K562 (cell line): ENCODE measurements around the gene ZNF48. TPM values are rescaled to one million over a fixed set of nuclear protein-coding genes. Genes with fewer than 3 reads are reported as not detected.
A peak's percentile ranks its signal among the peaks of the same experiment; 100 is the strongest.

Source experiments
- BRF1 ChIP-seq: IDR thresholded peaks from 3 replicates; pipeline ENCODE4 v1.6.1; 2011; ENCODE audit warnings: borderline replicate concordance, mild to moderate bottlenecking; ENCODE audit not compliant: insufficient read length; ENCODE audit errors: extremely low read depth
- ELF1 ChIP-seq: fragments of 200-800 bp; sonication (Bioruptor generic); IDR thresholded peaks from 2 replicates; pipeline ENCODE4 v1.6.1; 2016; ENCODE audit warnings: missing genetic modification characterization, missing compliant biosample characterization
- ELF2 ChIP-seq: fragments of 250-450 bp; sonication (Bioruptor Pico); IDR thresholded peaks from 2 replicates; pipeline ENCODE4 v1.5.0; 2021; ENCODE audit warnings: mild to moderate bottlenecking
- ELF4 ChIP-seq: fragments of 450-650 bp; formaldehyde crosslinking; IDR thresholded peaks from 2 replicates; pipeline ENCODE4 v1.4.0; 2022; ENCODE audit warnings: missing genetic modification characterization
- ETV1 ChIP-seq: fragments of 450-650 bp; conservative IDR thresholded peaks from 2 replicates; pipeline ENCODE4 v1.6.1; 2016; ENCODE audit warnings: missing genetic modification characterization, control low read depth, low read depth, missing compliant biosample characterization
- ETV5 ChIP-seq: sonication (generic); formaldehyde crosslinking; IDR thresholded peaks from 2 replicates; pipeline ENCODE4 v1.4.0; 2020; ENCODE audit warnings: low read depth, mild to moderate bottlenecking, missing genetic modification reagents
- EZH2 ChIP-seq: IDR thresholded peaks from 2 replicates; pipeline ENCODE4 v1.6.1; 2012; ENCODE audit warnings: low read depth, mild to moderate bottlenecking, inconsistent platforms, low read length, borderline replicate concordance
- MCM3 ChIP-seq: fragments of 450-650 bp; IDR thresholded peaks from 2 replicates; pipeline ENCODE4 v1.6.1; 2016
- RBFOX2 ChIP-seq: fragments of 200-400 bp; formaldehyde crosslinking; IDR thresholded peaks from 2 replicates; pipeline ENCODE4 v1.6.1; 2017; ENCODE audit warnings: low read depth, mild to moderate bottlenecking, low read length, moderate library complexity
- STAG1 ChIP-seq: sonication (generic); formaldehyde crosslinking; IDR thresholded peaks from 2 replicates; pipeline ENCODE4 v1.5.0; 2020; ENCODE audit warnings: missing genetic modification reagents, borderline replicate concordance
- U2AF1 ChIP-seq: fragments of 200-400 bp; formaldehyde crosslinking; optimal IDR thresholded peaks from 2 replicates; pipeline ENCODE3; 2017; ENCODE audit warnings: mild to moderate bottlenecking, low read depth, low read length, moderate library complexity
- XRCC5 ChIP-seq: fragments of 200-400 bp; formaldehyde crosslinking; IDR thresholded peaks from 2 replicates; pipeline ENCODE4 v1.6.1; 2017; ENCODE audit warnings: low read depth, mild to moderate bottlenecking, low read length
- ZNF282 ChIP-seq: sonication (generic); formaldehyde crosslinking; IDR thresholded peaks from 2 replicates; pipeline ENCODE4 v1.8.1; 2023; ENCODE audit warnings: missing genetic modification reagents
- polyA plus RNA-seq, 8 experiments: library from polyadenylated mRNA; depleted of rRNA in 4 of 8; stranded (reverse) in 5 of 8; unstranded in 3 of 8; fragments of >200 nt; fragmentation: Nextera tagmentation in 2 of 8; fragmentation: Illumina TruSeq in 1 of 8; extraction: Ambion mirVana in 2 of 8; extraction: Trizol in 1 of 8; gene quantifications; 2 replicates each; pipeline versions ENCODE4 v1.2.1 to v1.2.3, GENCODE V29; 2011 to 2014; ENCODE audit warnings: inconsistent platforms in 1 of 8, missing spikeins in 1 of 8
- total RNA-seq, 7 experiments: library from RNA; depleted of rRNA in 6 of 7; stranded (reverse); fragments of >200 nt in 6 of 7; fragmentation: Illumina TruSeq in 2 of 7; extraction: Trizol in 2 of 7; gene quantifications; 2 replicates each; pipeline versions ENCODE4 v1.2.1 to v1.2.3, GENCODE V29; 2011 to 2021; ENCODE audit warnings: low replicate concordance in 1 of 7
- TF ChIP-seq, protein P1 (sequence below): sonication (generic); formaldehyde crosslinking; IDR thresholded peaks from 2 replicates; pipeline ENCODE4 v1.9.0; 2022; ENCODE audit warnings: mild to moderate bottlenecking, missing genetic modification reagents
- TF ChIP-seq, protein P2 (sequence below): fragments of 250-450 bp; sonication (Bioruptor Pico); IDR thresholded peaks from 2 replicates; pipeline ENCODE4 v1.4.0; 2020; ENCODE audit warnings: mild to moderate bottlenecking
- TF ChIP-seq, protein P3 (sequence below): fragments of 250-450 bp; sonication (Bioruptor Pico); IDR thresholded peaks from 2 replicates; pipeline ENCODE4 v1.8.0; 2022; ENCODE audit warnings: inconsistent platforms
- TF ChIP-seq, protein P4 (sequence below): fragments of 450-650 bp; IDR thresholded peaks from 2 replicates; pipeline ENCODE4 v1.7.1; 2018; ENCODE audit warnings: mild to moderate bottlenecking, low read depth; ENCODE audit not compliant: partially characterized antibody
- TF ChIP-seq, protein P5 (sequence below): fragments of 150-350 bp; conservative IDR thresholded peaks from 2 replicates; pipeline ENCODE4 v1.6.1; 2014; ENCODE audit warnings: low read length

ZNF48 gene
- total and polyA plus RNA-seq, 9 of the 15 experiments (the other 6 are each of a cell fraction or from before 2014, with no cell fraction given), result 0.38 to 11.6 (median 4.7) TPM

DNA sequence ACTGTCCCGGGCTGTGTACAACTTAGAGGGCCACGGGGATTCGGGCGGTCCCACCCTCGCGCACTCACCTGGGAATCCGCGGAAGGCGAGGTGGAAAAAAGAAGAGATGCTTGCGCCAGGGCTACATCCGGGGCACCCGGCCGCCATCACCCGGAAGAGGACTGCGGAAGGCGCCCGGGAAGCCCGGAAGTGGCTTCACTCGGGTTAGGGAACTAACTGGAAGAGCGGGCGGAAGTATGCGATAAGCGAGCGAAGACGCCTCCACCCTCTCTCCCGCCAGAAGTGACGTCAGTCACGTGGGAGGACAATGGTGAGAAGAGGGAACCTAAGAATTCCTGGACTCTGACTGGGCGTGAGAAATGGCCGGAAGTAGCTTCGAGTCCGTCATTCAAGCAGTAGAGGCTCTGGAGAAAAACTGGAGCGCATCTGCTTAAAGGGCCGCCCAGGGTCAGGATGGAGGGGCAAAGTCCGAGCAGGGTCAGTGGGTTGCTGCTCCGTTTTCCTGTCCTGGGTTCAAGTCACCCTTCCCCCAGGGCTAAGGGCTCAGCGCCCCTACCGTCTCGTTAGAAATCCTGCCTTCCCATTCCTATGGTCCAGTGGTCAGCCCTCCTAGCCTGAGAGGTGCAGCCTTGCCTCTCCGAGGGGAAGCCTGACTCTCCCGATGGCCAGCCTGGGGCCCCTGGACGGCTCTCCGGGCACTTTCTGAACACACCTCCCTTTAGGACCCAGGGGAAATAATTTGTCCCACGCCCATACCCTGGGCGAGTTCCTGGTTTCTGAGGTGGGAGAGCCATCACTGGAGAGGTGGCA is 39.9 kb upstream of the ZNF48 start, which contains the start of gene CD2BP2 (continued):
- TF ChIP-seq, protein P1, sequence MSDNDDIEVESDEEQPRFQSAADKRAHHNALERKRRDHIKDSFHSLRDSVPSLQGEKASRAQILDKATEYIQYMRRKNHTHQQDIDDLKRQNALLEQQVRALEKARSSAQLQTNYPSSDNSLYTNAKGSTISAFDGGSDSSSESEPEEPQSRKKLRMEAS (CRISPR knock-in tag), result peak; percentile 77
- TF ChIP-seq EZH2 (no peak), ETV1 (tag) (peak; percentile 96), STAG1 (CRISPR knock-in tag) (no peak), ELF1 (peak; percentile 100), ETV5 (peak; percentile 94), ELF2 (CRISPR knock-in tag) (peak; percentile 99), ELF4 (peak; percentile 81; the same call in 1 of the 2 replicates), U2AF1 (no peak), XRCC5 (peak; percentile 58; the same call in 1 of the 2 replicates), BRF1 (no peak), RBFOX2 (peak; percentile 85), MCM3 (no peak), ZNF282 (no peak)
- TF ChIP-seq, protein P2, sequence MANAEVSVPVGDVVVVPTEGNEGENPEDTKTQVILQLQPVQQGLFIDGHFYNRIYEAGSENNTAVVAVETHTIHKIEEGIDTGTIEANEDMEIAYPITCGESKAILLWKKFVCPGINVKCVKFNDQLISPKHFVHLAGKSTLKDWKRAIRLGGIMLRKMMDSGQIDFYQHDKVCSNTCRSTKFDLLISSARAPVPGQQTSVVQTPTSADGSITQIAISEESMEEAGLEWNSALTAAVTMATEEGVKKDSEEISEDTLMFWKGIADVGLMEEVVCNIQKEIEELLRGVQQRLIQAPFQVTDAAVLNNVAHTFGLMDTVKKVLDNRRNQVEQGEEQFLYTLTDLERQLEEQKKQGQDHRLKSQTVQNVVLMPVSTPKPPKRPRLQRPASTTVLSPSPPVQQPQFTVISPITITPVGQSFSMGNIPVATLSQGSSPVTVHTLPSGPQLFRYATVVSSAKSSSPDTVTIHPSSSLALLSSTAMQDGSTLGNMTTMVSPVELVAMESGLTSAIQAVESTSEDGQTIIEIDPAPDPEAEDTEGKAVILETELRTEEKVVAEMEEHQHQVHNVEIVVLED (CRISPR knock-in tag), result peak; percentile 54
- TF ChIP-seq, protein P3, sequence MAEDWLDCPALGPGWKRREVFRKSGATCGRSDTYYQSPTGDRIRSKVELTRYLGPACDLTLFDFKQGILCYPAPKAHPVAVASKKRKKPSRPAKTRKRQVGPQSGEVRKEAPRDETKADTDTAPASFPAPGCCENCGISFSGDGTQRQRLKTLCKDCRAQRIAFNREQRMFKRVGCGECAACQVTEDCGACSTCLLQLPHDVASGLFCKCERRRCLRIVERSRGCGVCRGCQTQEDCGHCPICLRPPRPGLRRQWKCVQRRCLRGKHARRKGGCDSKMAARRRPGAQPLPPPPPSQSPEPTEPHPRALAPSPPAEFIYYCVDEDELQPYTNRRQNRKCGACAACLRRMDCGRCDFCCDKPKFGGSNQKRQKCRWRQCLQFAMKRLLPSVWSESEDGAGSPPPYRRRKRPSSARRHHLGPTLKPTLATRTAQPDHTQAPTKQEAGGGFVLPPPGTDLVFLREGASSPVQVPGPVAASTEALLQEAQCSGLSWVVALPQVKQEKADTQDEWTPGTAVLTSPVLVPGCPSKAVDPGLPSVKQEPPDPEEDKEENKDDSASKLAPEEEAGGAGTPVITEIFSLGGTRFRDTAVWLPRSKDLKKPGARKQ (CRISPR knock-in tag), result no peak
- TF ChIP-seq, protein P4, sequence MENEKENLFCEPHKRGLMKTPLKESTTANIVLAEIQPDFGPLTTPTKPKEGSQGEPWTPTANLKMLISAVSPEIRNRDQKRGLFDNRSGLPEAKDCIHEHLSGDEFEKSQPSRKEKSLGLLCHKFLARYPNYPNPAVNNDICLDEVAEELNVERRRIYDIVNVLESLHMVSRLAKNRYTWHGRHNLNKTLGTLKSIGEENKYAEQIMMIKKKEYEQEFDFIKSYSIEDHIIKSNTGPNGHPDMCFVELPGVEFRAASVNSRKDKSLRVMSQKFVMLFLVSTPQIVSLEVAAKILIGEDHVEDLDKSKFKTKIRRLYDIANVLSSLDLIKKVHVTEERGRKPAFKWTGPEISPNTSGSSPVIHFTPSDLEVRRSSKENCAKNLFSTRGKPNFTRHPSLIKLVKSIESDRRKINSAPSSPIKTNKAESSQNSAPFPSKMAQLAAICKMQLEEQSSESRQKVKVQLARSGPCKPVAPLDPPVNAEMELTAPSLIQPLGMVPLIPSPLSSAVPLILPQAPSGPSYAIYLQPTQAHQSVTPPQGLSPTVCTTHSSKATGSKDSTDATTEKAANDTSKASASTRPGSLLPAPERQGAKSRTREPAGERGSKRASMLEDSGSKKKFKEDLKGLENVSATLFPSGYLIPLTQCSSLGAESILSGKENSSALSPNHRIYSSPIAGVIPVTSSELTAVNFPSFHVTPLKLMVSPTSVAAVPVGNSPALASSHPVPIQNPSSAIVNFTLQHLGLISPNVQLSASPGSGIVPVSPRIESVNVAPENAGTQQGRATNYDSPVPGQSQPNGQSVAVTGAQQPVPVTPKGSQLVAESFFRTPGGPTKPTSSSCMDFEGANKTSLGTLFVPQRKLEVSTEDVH, result peak; percentile 100
- TF ChIP-seq, protein P5, sequence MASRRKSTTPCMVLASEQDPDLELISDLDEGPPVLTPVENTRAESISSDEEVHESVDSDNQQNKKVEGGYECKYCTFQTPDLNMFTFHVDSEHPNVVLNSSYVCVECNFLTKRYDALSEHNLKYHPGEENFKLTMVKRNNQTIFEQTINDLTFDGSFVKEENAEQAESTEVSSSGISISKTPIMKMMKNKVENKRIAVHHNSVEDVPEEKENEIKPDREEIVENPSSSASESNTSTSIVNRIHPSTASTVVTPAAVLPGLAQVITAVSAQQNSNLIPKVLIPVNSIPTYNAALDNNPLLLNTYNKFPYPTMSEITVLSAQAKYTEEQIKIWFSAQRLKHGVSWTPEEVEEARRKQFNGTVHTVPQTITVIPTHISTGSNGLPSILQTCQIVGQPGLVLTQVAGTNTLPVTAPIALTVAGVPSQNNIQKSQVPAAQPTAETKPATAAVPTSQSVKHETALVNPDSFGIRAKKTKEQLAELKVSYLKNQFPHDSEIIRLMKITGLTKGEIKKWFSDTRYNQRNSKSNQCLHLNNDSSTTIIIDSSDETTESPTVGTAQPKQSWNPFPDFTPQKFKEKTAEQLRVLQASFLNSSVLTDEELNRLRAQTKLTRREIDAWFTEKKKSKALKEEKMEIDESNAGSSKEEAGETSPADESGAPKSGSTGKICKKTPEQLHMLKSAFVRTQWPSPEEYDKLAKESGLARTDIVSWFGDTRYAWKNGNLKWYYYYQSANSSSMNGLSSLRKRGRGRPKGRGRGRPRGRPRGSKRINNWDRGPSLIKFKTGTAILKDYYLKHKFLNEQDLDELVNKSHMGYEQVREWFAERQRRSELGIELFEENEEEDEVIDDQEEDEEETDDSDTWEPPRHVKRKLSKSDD, result no peak
